CD14-positive monocyte (primary cell): ENCODE data around the gene SMARCAD1. TPM values are rescaled to one million over a fixed set of nuclear protein-coding genes. Genes with fewer than 3 reads are reported as not detected.

ENCODE experiments used
- DNase-seq, 3 donors: peaks; one replicate each; pipeline ENCODE4 v3.0.0-alpha.2; 2011 to 2022
- H2AFZ ChIP-seq: 2 replicates; pipeline ENCODE4 v1.6.0; 2012; ENCODE audit warnings: mild to moderate bottlenecking, low read depth, low read length, inconsistent platforms; ENCODE audit not compliant: insufficient read depth, poor library complexity, severe bottlenecking
- H3K27ac ChIP-seq, 2 donors: 1 replicate in 1 of 2; 2 replicates in 1 of 2; pipeline ENCODE4 v1.5.1; 2012 to 2013; ENCODE audit warnings: low read length in 2 of 2, control low read depth in 1 of 2, inconsistent platforms in 1 of 2, low read depth in 1 of 2, mild to moderate bottlenecking in 1 of 2
- H3K27me3 ChIP-seq, 2 donors: one replicate each; pipeline versions ENCODE4 v1.6.0 to v1.6.1; 2011 to 2013; ENCODE audit warnings: low read length in 2 of 2; ENCODE audit not compliant: control insufficient read depth in 2 of 2, insufficient read depth in 2 of 2
- H3K36me3 ChIP-seq, 2 donors: replicated peaks in 1 of 2; 1 replicate in 1 of 2; 2 replicates in 1 of 2; pipeline versions ENCODE4 v1.5.1 to v1.6.1; 2012 to 2013; ENCODE audit warnings: low read length in 2 of 2, control low read depth in 1 of 2, inconsistent platforms in 1 of 2, mild to moderate bottlenecking in 1 of 2; ENCODE audit not compliant: insufficient read depth in 2 of 2, control insufficient read depth in 1 of 2
- H3K4me1 ChIP-seq, 2 donors: 1 replicate in 1 of 2; 2 replicates in 1 of 2; pipeline versions ENCODE4 v1.5.1 to v1.6.1; 2012 to 2013; ENCODE audit warnings: low read length in 2 of 2, control low read depth in 1 of 2, inconsistent platforms in 1 of 2, mild to moderate bottlenecking in 1 of 2, moderate library complexity in 1 of 2; ENCODE audit not compliant: insufficient read depth in 2 of 2, control insufficient read depth in 1 of 2
- H3K4me2 ChIP-seq: replicated peaks from 2 replicates; pipeline ENCODE3; 2012; ENCODE audit warnings: low read length, moderate library complexity, mild to moderate bottlenecking; ENCODE audit not compliant: poor library complexity, severe bottlenecking; ENCODE audit errors: extremely low read depth
- H3K4me3 ChIP-seq, 3 experiments: fragments of 200-600 bp in 1 of 3; sonication (generic) in 1 of 3; replicated peaks in 1 of 3; 1 replicate in 2 of 3; 2 replicates in 1 of 3; pipeline ENCODE4 v1.5.1; 2011 to 2013; ENCODE audit warnings: low read length in 3 of 3, mild to moderate bottlenecking in 3 of 3, control low read depth in 2 of 3, low read depth in 2 of 3, inconsistent platforms in 1 of 3, moderate library complexity in 1 of 3
- H3K79me2 ChIP-seq: 2 replicates; pipeline ENCODE4 v1.6.0; 2012; ENCODE audit warnings: mild to moderate bottlenecking, control low read depth, inconsistent platforms, low read length, moderate library complexity; ENCODE audit not compliant: insufficient read depth
- H3K9ac ChIP-seq: 2 replicates; pipeline ENCODE4 v1.6.0; 2017; ENCODE audit warnings: low read length, mild to moderate bottlenecking; ENCODE audit not compliant: insufficient read depth, poor library complexity, severe bottlenecking
- H3K9me3 ChIP-seq, 2 donors: replicated peaks in 1 of 2; 1 replicate in 1 of 2; 2 replicates in 1 of 2; pipeline versions ENCODE4 v1.5.1 to v1.6.1; 2012 to 2013; ENCODE audit warnings: low read length in 2 of 2, control low read depth in 1 of 2; ENCODE audit not compliant: control insufficient read depth in 1 of 2, insufficient read depth in 1 of 2
- H4K20me1 ChIP-seq: 2 replicates; pipeline ENCODE4 v1.6.0; 2012; ENCODE audit warnings: mild to moderate bottlenecking, low read length, control low read depth, moderate library complexity; ENCODE audit not compliant: insufficient read depth
- H3K27ac Mint-ChIP-seq, 7 donors: one replicate each; pipeline ENCODE4 v1.8.0; 2020; ENCODE audit warnings: mild to moderate bottlenecking in 7 of 7, mixed read lengths in 7 of 7, moderate library complexity in 6 of 7, inconsistent platforms in 2 of 7
- H3K27me3 Mint-ChIP-seq, 3 donors: one replicate each; pipeline ENCODE4 v1.8.0; 2021 to 2022; ENCODE audit warnings: low read depth in 3 of 3, mild to moderate bottlenecking in 3 of 3, mixed read lengths in 3 of 3, moderate library complexity in 3 of 3, inconsistent platforms in 1 of 3
- H3K36me3 Mint-ChIP-seq, 2 donors: one replicate each; pipeline ENCODE4 v1.8.0; 2020; ENCODE audit warnings: mixed read lengths in 2 of 2, inconsistent platforms in 1 of 2, mild to moderate bottlenecking in 1 of 2
- H3K4me1 Mint-ChIP-seq: one replicate; pipeline ENCODE4 v1.8.0; 2020; ENCODE audit warnings: mild to moderate bottlenecking, mixed read lengths
- H3K4me3 Mint-ChIP-seq, 2 donors: one replicate each; pipeline ENCODE4 v1.8.0; 2020; ENCODE audit warnings: mild to moderate bottlenecking in 2 of 2, mixed read lengths in 2 of 2, moderate library complexity in 1 of 2
- H3K9me3 Mint-ChIP-seq, 7 donors: one replicate each; pipeline ENCODE4 v1.8.0; 2020 to 2022; ENCODE audit warnings: mixed read lengths in 7 of 7, mild to moderate bottlenecking in 6 of 7, moderate library complexity in 6 of 7, inconsistent platforms in 2 of 7
- WGBS: methylation state at CpG from one replicate; pipeline ENCODE4 v1.1.5; 2013; ENCODE audit warnings: missing lambda C conversion rate; ENCODE audit not compliant: insufficient coverage; 5-methylcytosine and 5-hydroxymethylcytosine counted together
- intact Hi-C, 2 donors: fragments of 100-400 bp; cut with micrococcal nuclease; formaldehyde crosslinking; loops; one replicate each; pipeline versions ENCODE4 v1.15.0 to v1.15.1; 2023
- polyA plus RNA-seq, 3 donors: library from polyadenylated mRNA; depleted of rRNA in 1 of 3; unstranded in 2 of 3; stranded (reverse) in 1 of 3; fragments of 300-500 nt in 2 of 3; fragments of >200 nt in 1 of 3; fragmentation: Illumina TruSeq in 2 of 3; gene quantifications; 1 replicate in 2 of 3; 2 replicates in 1 of 3; pipeline ENCODE4 v1.2.3, GENCODE V29; 2012 to 2021
- TF ChIP-seq, protein P1 (sequence below): fragments of 200-600 bp; IDR thresholded peaks from one replicate; pipeline ENCODE4 v1.8.0; 2022; ENCODE audit warnings: antibody characterized with exemption, mild to moderate bottlenecking

SMARCAD1 gene
- polyA plus RNA-seq, 3 donors: 4.9 to 7.0 (median 6.6) TPM

DNA sequence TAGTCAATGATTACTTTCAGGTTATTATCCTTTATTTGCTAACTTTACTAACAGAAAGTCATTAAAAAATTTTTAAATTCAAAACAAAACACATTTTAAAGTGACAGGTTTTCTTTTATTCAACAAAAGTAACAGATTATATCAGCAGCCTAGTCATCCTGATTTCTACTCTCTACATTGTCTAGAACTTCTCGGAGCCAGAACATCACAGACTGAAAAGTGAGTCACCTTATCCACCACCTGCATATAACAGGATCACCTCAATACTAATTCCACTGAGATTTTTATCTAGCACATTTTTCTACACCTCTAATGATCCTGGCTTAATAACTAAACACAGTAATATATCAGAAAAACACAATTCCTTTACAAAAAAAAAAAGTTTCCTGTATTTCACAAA is 47.9 kb upstream of the SMARCAD1 start:
- Histone ChIP-seq H3K9me3 (peaks cover 10 to 13% of the 10 kb centered on the region in 2 donors), H4K20me1 (no peaks in the 10 kb centered on the region), H3K36me3 (no peaks in the 10 kb centered on the region), H3K4me2 (no peak overlapping the region), H3K27ac (no peak overlapping the region), H3K4me3 (no peak overlapping the region), H3K27me3 (no peaks in the 10 kb centered on the region), H2AFZ (no peak overlapping the region), H3K4me1 (no peaks in the 10 kb centered on the region), H3K79me2 (no peaks in the 10 kb centered on the region), H3K9ac (no peak overlapping the region)
- no peaks in the 10 kb centered on the region for H3K36me3 Mint-ChIP-seq
- TF ChIP-seq, protein P1, sequence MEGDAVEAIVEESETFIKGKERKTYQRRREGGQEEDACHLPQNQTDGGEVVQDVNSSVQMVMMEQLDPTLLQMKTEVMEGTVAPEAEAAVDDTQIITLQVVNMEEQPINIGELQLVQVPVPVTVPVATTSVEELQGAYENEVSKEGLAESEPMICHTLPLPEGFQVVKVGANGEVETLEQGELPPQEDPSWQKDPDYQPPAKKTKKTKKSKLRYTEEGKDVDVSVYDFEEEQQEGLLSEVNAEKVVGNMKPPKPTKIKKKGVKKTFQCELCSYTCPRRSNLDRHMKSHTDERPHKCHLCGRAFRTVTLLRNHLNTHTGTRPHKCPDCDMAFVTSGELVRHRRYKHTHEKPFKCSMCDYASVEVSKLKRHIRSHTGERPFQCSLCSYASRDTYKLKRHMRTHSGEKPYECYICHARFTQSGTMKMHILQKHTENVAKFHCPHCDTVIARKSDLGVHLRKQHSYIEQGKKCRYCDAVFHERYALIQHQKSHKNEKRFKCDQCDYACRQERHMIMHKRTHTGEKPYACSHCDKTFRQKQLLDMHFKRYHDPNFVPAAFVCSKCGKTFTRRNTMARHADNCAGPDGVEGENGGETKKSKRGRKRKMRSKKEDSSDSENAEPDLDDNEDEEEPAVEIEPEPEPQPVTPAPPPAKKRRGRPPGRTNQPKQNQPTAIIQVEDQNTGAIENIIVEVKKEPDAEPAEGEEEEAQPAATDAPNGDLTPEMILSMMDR: no peak
- DNase-seq: no peak
- peaks cover 10 to 28% (median 15%) of the 10 kb centered on the region in 7 donors for H3K9me3 Mint-ChIP-seq
- H3K27ac Mint-ChIP-seq: no peak overlapping the region
- no peaks in the 10 kb centered on the region for H3K4me1 Mint-ChIP-seq
- peaks cover 0 to 3% (median 0%) of the 10 kb centered on the region in 3 donors for H3K27me3 Mint-ChIP-seq
- intact Hi-C loops: no loop called here
- no peak overlapping the region for H3K4me3 Mint-ChIP-seq
- WGBS: 83% methylated on average over 1 of the region's 1 CpG

DNA sequence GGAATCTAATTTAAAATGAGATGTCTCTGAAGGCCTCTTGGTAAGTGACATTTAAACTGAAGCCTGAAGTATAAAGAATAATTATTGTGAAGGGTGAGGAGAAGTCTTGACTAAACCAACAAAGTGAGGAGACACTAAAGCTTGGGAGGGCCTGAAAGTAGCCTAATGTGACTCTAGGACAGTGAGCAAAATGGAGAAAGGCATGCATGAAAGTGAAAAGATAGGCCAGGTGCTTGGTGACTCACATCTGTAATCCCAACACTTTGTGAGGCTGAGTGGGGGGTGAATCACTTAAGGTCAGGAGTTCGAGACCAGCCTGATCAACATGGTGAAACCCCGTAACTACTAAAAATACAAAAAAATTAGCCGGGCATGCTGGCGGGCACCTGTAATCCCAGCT is 46.9 kb upstream of the SMARCAD1 start:
- no peak for DNase-seq
- Histone ChIP-seq H3K79me2 (no peaks in the 10 kb centered on the region), H3K4me3 (no peak overlapping the region), H3K4me2 (no peak overlapping the region), H4K20me1 (no peaks in the 10 kb centered on the region), H3K27ac (no peak overlapping the region), H3K9ac (no peak overlapping the region), H3K27me3 (no peaks in the 10 kb centered on the region), H2AFZ (no peak overlapping the region), H3K9me3 (peaks cover 9 to 11% of the 10 kb centered on the region in 2 donors), H3K36me3 (no peaks in the 10 kb centered on the region), H3K4me1 (no peaks in the 10 kb centered on the region)
- Mint-ChIP-seq H3K4me1 (no peaks in the 10 kb centered on the region), H3K36me3 (no peaks in the 10 kb centered on the region), H3K4me3 (no peak overlapping the region), H3K9me3 (peaks cover 10 to 27% (median 13%) of the 10 kb centered on the region in 7 donors), H3K27me3 (peaks cover 0 to 3% (median 0%) of the 10 kb centered on the region in 3 donors), H3K27ac (no peak overlapping the region)
- WGBS: no CpG with 5 or more reads among the region's 4 CpGs
- intact Hi-C loops: no loop called here
- TF ChIP-seq, protein P1: no peak
